ENCODE measurements around the gene MYH11.

DNA sequence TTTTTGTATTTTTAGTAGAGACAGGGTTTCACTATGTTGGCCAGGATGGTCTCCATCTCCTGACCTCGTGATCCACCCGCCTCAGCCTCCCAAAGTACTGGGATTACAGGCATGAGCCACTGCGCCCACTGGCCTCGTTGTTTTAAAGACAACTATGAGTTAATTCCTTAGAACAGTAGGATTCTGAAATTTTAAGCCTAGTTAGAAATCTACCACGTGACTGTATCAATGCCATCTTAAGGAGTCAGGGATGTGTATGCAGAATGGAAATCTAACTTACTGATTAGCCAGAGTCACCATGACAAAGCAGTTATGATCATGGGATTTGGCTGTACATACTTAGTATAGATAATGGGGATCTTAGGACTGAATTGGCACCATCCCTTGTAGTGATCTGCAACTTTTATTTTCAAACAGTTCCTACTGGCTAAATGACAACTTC is 28.8 kb upstream of the MYH11 start:
- TF ChIP-seq, protein P1, sequence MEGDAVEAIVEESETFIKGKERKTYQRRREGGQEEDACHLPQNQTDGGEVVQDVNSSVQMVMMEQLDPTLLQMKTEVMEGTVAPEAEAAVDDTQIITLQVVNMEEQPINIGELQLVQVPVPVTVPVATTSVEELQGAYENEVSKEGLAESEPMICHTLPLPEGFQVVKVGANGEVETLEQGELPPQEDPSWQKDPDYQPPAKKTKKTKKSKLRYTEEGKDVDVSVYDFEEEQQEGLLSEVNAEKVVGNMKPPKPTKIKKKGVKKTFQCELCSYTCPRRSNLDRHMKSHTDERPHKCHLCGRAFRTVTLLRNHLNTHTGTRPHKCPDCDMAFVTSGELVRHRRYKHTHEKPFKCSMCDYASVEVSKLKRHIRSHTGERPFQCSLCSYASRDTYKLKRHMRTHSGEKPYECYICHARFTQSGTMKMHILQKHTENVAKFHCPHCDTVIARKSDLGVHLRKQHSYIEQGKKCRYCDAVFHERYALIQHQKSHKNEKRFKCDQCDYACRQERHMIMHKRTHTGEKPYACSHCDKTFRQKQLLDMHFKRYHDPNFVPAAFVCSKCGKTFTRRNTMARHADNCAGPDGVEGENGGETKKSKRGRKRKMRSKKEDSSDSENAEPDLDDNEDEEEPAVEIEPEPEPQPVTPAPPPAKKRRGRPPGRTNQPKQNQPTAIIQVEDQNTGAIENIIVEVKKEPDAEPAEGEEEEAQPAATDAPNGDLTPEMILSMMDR (IDR thresholded peaks at IDR 0.05; ENCODE audit: low read length): no peak
- TF ChIP-seq EZH2 (IDR thresholded peaks at IDR 0.05; ENCODE audit: borderline replicate concordance, low read length): no peak

Data from OCI-LY1 (cell line).